Measurements from ENCODE around the gene CPB2.

The CPB2 gene

DNA sequence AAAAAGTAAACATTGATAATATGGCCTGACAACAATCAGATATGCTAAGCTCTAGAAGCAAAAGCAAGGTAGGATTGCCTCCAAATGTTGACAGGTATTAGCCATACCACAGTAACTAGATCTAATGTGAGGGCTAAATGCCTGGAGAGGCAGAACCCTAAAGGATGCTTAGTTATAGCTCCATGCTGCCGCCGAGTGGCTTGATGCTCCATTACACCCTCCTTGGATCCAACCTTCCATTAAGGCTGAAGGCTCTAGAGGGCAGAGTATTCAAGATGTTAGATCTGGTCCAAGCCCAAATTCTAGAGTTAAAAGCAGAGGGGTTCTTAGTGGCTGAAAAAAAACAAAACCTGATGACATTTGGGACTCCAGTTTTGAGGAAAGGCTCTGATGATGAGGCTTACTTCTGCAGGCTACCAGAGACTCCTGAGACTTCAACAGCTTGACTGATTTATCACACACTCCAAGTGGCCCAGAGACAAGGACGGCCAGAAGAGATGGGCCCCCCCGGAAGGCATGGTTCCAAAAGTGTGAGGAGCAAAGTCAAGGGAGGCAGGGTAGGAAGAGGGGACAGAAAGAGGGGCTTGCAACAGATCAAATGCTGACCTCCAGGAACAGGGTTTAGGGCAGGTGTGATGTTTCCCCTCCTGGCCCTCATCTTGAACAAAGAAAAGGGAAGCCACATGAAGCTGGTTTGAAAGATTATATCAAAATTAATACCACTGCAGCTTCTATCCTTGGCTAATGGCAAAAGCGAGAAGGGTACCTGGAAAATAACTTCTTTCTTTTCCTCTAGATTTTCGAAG is 21.9 kb upstream of the CPB2 start:
- H3K79me2 ChIP-seq (ENCODE audit: low read length): peaks cover 22% of the 10 kb centered on the region
- no peaks in the 10 kb centered on the region for H3K4me1 ChIP-seq (ENCODE audit: low read length)
- peaks cover 64% of the 10 kb centered on the region for H4K20me1 ChIP-seq (ENCODE audit: insufficient read depth, low read length)
- H3K9ac ChIP-seq (ENCODE audit: low read length): no peak overlapping the region
- H3K4me3 ChIP-seq (ENCODE audit: low read length): no peak overlapping the region
- TF ChIP-seq EZH2phosphoT487 (IDR thresholded peaks at IDR 0.05; ENCODE audit: low read depth): no peak
- TF ChIP-seq, protein P1, sequence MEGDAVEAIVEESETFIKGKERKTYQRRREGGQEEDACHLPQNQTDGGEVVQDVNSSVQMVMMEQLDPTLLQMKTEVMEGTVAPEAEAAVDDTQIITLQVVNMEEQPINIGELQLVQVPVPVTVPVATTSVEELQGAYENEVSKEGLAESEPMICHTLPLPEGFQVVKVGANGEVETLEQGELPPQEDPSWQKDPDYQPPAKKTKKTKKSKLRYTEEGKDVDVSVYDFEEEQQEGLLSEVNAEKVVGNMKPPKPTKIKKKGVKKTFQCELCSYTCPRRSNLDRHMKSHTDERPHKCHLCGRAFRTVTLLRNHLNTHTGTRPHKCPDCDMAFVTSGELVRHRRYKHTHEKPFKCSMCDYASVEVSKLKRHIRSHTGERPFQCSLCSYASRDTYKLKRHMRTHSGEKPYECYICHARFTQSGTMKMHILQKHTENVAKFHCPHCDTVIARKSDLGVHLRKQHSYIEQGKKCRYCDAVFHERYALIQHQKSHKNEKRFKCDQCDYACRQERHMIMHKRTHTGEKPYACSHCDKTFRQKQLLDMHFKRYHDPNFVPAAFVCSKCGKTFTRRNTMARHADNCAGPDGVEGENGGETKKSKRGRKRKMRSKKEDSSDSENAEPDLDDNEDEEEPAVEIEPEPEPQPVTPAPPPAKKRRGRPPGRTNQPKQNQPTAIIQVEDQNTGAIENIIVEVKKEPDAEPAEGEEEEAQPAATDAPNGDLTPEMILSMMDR (IDR thresholded peaks at IDR 0.05; ENCODE audit: low read depth, low read length): peak; percentile 94
- no peaks in the 10 kb centered on the region for H3K9me3 ChIP-seq (ENCODE audit: insufficient read depth, low read length)
- no peak overlapping the region for H3K4me2 ChIP-seq (ENCODE audit: low read length)
- no peak overlapping the region for H2AFZ ChIP-seq (ENCODE audit: low read depth, low read length)
- H3K27me3 ChIP-seq (ENCODE audit: low read depth, low read length): no peaks in the 10 kb centered on the region
- peaks cover 58% of the 10 kb centered on the region for H3K36me3 ChIP-seq (replicated peaks; ENCODE audit: low read depth, low read length)
- 0 out of 2 replicates have a peak overlapping the region, but pooled peaks have one; percentile 4 for H3K27ac ChIP-seq (ENCODE audit: low read length)

DNA sequence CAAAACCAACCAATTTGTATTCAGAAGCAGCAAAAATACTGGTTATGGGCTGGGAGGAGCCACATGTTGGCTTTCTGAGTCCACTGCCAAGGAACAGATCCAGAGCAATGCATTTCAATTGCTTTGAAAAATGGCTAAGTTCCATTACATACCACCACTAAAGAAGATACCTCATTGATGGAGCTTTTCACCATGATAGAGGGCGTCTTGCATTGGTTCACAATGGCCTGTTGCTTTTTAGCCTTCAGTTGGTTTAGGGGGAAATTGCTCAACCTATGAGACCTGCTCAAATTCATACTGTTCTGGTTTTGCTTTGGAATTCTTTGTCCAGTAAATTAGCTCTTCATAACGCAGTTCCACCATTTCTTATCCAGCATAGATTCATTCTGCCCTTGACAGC is 21.2 kb upstream of the CPB2 start:
- Histone ChIP-seq H3K4me2 (ENCODE audit: low read length) (no peak overlapping the region), H3K4me3 (ENCODE audit: low read length) (no peak overlapping the region), H3K27ac (ENCODE audit: low read length) (no peak overlapping the region), H2AFZ (ENCODE audit: low read depth, low read length) (no peak overlapping the region), H3K9me3 (ENCODE audit: insufficient read depth, low read length) (no peaks in the 10 kb centered on the region), H3K36me3 (replicated peaks; ENCODE audit: low read depth, low read length) (peaks cover 51% of the 10 kb centered on the region), H3K9ac (ENCODE audit: low read length) (no peak overlapping the region), H3K27me3 (ENCODE audit: low read depth, low read length) (no peaks in the 10 kb centered on the region), H3K4me1 (ENCODE audit: low read length) (peaks cover 4% of the 10 kb centered on the region), H3K79me2 (ENCODE audit: low read length) (peaks cover 15% of the 10 kb centered on the region), H4K20me1 (ENCODE audit: insufficient read depth, low read length) (peaks cover 57% of the 10 kb centered on the region)
- TF ChIP-seq, protein P1 (IDR thresholded peaks at IDR 0.05; ENCODE audit: low read depth, low read length): no peak
- no peak for TF ChIP-seq EZH2phosphoT487 (IDR thresholded peaks at IDR 0.05; ENCODE audit: low read depth)

DNA sequence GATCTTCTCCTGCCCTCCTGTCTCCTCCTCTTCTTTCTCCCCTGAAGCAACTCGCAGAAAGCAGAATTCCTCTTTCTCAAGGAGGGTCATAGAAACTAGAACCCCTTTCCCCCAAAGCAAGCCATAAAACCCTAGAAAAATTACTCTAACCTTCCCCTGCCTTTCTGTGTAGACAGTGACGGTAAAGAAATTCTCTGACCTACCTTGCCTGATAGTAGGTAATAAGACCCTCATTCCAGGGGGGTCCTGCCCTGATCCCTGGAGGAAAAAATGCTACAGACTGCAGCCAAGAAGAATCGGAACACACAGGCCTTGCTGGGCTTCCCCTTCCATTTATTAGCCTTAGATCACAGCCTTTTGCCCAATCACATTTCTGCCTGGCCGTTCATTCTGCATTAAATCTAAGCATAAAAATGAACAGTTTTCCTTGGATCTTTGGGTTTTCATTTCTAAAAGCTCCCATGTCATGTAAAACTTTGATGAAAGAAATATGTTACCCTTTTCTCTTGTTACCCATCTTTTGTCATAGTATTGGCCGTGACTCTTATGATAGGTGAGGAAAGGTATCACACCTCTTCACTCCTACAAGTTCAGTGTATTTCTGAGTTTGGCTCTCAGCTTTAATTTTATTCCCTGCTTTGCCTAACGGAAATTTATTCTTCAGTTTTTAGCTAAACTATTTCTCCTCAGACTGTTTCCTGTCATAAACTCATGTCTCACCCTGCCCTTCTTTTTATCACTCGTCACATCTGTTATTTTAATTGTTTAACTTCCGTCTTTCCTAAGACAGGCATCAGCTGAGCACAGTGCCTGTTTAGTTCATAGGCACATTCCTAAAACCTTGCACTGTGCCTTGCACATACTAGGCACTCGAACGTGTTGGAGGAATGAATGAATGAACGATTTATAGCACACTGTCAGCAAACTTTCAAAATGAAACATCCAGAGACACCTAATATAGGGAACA is 20.4 kb upstream of the CPB2 start:
- no peak overlapping the region for H3K4me2 ChIP-seq (ENCODE audit: low read length)
- peaks cover 43% of the 10 kb centered on the region for H3K36me3 ChIP-seq (replicated peaks; ENCODE audit: low read depth, low read length)
- no peaks in the 10 kb centered on the region for H3K9me3 ChIP-seq (ENCODE audit: insufficient read depth, low read length)
- H3K4me3 ChIP-seq (ENCODE audit: low read length): no peak overlapping the region
- peak overlapping the region; percentile 19 for H3K27ac ChIP-seq (ENCODE audit: low read length)
- no peak overlapping the region for H3K9ac ChIP-seq (ENCODE audit: low read length)
- peaks cover 48% of the 10 kb centered on the region for H4K20me1 ChIP-seq (ENCODE audit: insufficient read depth, low read length)
- no peaks in the 10 kb centered on the region for H3K27me3 ChIP-seq (ENCODE audit: low read depth, low read length)
- peaks cover 12% of the 10 kb centered on the region for H3K4me1 ChIP-seq (ENCODE audit: low read length)
- no peak for TF ChIP-seq EZH2phosphoT487 (IDR thresholded peaks at IDR 0.05; ENCODE audit: low read depth)
- TF ChIP-seq, protein P1 (IDR thresholded peaks at IDR 0.05; ENCODE audit: low read depth, low read length): no peak
- no peak overlapping the region for H2AFZ ChIP-seq (ENCODE audit: low read depth, low read length)
- H3K79me2 ChIP-seq (ENCODE audit: low read length): peaks cover 8% of the 10 kb centered on the region

DNA sequence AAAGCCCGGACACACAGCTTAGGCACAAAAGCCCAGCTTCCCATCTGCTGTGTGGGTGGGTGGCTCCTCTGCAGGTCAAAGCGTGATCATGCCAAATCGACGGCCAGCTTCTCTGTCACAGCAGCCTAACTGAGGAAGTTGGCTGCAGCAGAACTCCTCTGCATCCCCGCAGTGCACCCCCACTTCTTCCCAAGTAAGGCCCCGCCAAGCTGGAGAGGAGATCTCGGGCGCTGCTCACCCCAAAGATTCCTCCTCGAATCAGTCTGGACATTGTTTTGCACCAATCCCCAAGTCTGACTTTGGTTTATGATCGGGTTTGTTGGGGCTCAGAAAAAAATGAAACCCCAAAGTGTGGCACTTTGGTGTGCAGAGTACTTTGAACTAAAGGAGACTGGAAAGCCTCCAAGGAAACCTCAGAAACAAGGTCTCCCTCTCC is 19.7 kb upstream of the CPB2 start:
- Histone ChIP-seq H3K36me3 (replicated peaks; ENCODE audit: low read depth, low read length) (peaks cover 36% of the 10 kb centered on the region), H3K4me2 (ENCODE audit: low read length) (peak overlapping the region; percentile 6; the same call in 1 of the 2 replicates), H3K79me2 (ENCODE audit: low read length) (peaks cover 1% of the 10 kb centered on the region), H3K4me1 (ENCODE audit: low read length) (peaks cover 15% of the 10 kb centered on the region), H3K9ac (ENCODE audit: low read length) (no peak overlapping the region), H3K27ac (ENCODE audit: low read length) (peak overlapping the region; percentile 19), H3K9me3 (ENCODE audit: insufficient read depth, low read length) (no peaks in the 10 kb centered on the region), H3K4me3 (ENCODE audit: low read length) (no peak overlapping the region), H2AFZ (ENCODE audit: low read depth, low read length) (no peak overlapping the region), H3K27me3 (ENCODE audit: low read depth, low read length) (no peaks in the 10 kb centered on the region), H4K20me1 (ENCODE audit: insufficient read depth, low read length) (peaks cover 41% of the 10 kb centered on the region)
- TF ChIP-seq, protein P1 (IDR thresholded peaks at IDR 0.05; ENCODE audit: low read depth, low read length): 0 out of 2 replicates have a peak, but pooled peaks have one; percentile 3
- no peak for TF ChIP-seq EZH2phosphoT487 (IDR thresholded peaks at IDR 0.05; ENCODE audit: low read depth)

Data from OCI-LY3 (cell line).